GM18505 (cell line): Measurements from ENCODE around the gene MTMR4.
"Not testable (repeated sequence)": the region's sequence is repeated elsewhere in the genome, so short reads cannot be mapped to it uniquely, and the experiment has no call there.

ENCODE experiments used
- ATAC-seq: cut with Tn5 transposase; IDR thresholded peaks from one replicate; pipeline ENCODE4 v1.9.1; 2021; ENCODE audit not compliant: unreplicated experiment
- POLR2A ChIP-seq: IDR thresholded peaks from 4 replicates; pipeline ENCODE4 v1.6.1; 2011; ENCODE audit warnings: borderline replicate concordance; ENCODE audit not compliant: insufficient read depth, insufficient read length; ENCODE audit errors: extremely low read depth

The MTMR4 gene

GRCh38 chr17:58491510-58492045 is 22.9 kb downstream of the MTMR4 start:
- no peak for ATAC-seq
- no peak for TF ChIP-seq POLR2A

DNA sequence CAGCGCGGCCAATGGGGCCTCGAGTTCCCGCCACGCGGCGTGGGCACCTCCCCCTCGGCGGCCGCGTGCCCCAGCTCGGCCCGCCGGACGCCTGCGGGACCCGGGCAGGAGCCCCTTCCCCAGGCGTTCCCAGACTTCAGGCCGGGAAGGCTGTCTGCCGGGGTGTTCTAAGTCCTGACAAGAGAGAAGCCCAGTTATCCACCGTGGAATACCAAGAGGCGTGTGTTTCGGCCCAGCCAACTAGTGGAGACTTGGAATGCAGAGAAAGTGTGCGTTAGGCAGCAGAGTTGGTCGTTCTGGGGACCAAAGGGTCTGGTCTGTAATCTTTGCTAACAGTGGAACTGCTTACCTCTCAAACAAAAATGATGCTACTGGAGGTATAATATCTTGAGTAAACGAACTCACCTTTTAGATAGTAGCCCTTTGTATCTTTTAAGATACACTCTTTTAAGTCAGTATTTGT is 26.0 kb downstream of the MTMR4 start:
- no peak for TF ChIP-seq POLR2A
- ATAC-seq = no peak

GRCh38 chr17:58487589-58488427 is 26.6 kb downstream of the MTMR4 start, which contains the start of gene HSF5:
Gene HSF5 (minus strand): TSS chr17:58488408. CDS start chr17:58488274, 134 bp downstream.
- TF ChIP-seq POLR2A = no peak
- no peak for ATAC-seq

DNA sequence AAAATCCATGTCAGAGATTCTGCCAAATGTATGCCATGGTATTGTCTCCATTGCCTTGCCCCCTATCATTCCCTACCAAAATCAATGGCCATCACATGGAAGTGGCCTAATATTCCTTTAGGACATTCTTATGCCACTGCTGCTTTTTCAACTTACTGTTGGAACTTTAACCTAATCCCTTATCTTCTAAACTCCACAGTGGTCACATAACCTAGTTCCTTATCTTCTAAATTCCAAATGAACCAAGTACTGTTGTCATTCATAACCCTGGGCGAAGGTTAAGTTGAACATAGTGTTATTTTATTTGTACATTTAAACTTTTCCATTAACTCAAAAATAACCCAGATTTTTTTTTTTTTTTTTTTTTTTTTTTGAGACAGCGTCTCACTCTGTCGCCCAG is 29.8 kb downstream of the MTMR4 start:
- no peak for TF ChIP-seq POLR2A
- no peak for ATAC-seq

GRCh38 chr17:58481798-58482197 is 32.6 kb downstream of the MTMR4 start:
- ATAC-seq = not testable (repeated sequence)

DNA sequence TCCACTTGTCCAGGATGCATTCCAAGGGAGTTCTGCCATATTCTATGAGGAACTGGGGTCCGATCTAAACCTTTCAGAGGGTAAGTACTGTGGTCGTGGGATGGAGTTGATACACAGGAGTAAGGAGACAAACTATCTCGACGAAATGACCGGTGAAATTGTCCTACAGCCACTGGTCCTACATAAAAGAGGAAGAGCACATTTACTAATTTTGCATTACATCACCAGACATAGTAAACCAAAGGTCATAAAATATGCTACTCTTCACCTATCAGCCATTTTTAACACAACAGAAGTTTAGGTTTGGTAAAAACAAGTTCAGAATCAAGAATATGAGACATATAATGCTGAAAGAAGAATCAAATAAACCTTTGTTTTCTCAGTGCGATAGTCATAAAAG is 34.3 kb downstream of the MTMR4 start:
- TF ChIP-seq POLR2A = no peak
- no peak for ATAC-seq

DNA sequence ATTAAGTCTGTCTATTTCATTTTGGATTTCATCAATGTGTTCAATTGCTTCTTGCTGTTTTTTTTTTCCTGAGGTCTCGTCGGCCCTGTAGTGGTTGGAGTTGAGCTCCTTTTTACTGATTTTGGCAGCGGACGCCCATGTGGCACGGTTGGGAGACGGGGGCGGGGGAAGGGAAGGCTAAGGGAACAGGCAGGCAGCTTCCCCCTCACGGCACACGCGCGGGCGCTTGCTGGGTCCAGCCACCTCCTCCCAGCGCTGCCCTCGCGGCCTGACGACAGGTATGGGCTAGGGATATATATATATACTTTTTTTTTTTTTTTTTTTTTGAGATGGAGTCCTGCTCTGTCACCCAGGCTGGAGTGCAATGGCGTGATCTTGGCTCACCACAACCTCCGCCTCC is 37.6 kb downstream of the MTMR4 start:
- no peak for TF ChIP-seq POLR2A
- no peak for ATAC-seq

- ATAC-seq = no peak
Observed at GRCh38 chr17:58475985-58476384, 38.5 kb downstream of the MTMR4 start.

DNA sequence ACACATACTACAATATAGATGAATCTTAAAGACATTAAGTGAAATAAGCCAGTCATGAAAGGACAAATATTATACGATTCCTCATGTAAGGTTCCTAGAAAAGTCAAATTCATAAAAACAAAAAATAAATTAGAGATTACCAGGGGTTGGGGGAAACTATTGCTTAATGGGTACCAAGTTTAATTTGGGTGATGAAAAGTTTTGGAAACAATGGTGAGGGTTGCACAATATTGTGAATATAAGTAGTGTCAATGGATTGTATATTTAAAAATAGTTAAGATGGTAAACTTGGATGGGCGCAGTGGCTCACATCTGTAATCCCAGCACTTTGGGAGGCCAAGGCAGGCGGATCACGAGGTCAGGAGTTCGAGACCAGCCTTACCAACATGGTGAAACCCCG is 44.1 kb downstream of the MTMR4 start:
- TF ChIP-seq POLR2A = no peak
- ATAC-seq = no peak

More at GRCh38 chr17:58475985-58476384, 38.5 kb downstream of the MTMR4 start:
- no peak for TF ChIP-seq POLR2A

GRCh38 chr17:58468944-58469343 is 45.5 kb downstream of the MTMR4 start:
- no peak for ATAC-seq
- no peak for TF ChIP-seq POLR2A

DNA sequence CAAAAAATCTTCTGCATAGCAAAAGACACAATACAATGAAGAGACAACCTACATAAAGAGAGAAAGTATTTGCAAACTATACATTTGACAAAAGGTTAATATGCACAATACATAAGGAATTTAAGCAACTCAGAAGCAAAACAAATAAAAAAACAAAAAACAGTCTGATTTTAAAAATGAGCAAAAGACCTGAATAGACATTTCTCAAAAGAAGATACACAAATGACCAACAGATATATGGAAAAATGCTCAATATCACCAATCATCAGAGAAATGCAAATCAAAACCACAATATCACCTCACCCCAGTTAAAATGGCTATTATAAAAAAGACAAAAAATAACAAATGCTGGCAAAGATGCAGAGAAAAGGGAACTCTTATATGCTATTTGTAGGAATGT is 58.9 kb downstream of the MTMR4 start:
- TF ChIP-seq POLR2A = no peak
- ATAC-seq = no peak

- ATAC-seq = no peak
- TF ChIP-seq POLR2A = no peak
Observed at GRCh38 chr17:58452738-58453137, 61.7 kb downstream of the MTMR4 start.

DNA sequence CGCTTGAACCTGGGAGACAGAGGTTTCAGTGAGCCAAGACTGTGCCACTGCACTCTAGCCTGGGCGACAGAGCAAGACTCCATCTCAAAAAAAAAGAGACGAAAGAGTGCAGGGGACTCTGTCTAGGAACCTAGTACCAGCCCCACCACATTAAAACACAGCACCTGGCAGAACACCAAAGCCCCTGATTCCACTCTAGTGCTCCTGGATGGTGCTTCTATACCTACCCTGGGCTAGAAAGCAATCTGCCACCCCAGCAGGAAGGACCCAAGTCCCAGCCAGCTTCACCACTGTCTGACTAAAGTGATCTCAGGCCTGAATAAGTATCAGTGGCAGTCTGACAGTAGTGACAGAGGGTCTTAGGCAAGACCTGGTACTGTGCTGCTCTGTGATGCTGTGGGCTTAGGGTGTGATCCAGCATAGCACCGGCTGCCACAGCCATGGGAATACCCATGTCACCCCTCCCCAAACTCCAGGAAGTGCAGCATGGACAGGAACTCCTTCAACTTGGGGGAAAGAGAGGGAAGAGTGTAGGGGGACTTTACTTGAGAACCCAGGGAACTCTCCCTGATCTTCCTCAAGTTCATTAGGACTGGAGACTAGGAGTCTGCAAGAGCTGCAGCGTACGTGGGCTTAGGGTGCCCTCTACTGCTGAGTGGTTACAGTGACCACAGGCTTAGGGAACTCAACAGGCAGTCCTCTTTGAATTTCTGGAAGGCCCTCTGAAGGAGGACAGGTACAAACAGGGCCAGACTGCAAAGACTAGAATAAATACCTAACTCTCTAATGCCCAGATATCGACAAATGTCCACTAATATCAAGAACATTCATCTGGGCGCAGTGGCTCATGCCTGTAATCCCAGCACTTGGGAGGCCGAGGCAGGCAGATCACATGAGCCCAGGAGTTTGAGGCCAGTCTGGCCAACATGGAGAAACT is 67.1 kb downstream of the MTMR4 start:
- no peak for TF ChIP-seq POLR2A
- no peak for ATAC-seq
